GM12872 (cell line): Measurements from ENCODE around the gene TICRR.

ENCODE experiments used
- CTCF ChIP-seq: IDR thresholded peaks from 3 replicates; pipeline ENCODE4 v1.5.1; 2011; ENCODE audit warnings: low read depth, mild to moderate bottlenecking, low read length, moderate library complexity; ENCODE audit not compliant: insufficient read depth

The TICRR gene

GRCh38 chr15:89673165-89673512 is 97.9 kb downstream of the TICRR start:
- TF ChIP-seq CTCF, result peak; percentile 84

GRCh38 chr15:89674526-89674925 is 99.3 kb downstream of the TICRR start:
- no peak for TF ChIP-seq CTCF

DNA sequence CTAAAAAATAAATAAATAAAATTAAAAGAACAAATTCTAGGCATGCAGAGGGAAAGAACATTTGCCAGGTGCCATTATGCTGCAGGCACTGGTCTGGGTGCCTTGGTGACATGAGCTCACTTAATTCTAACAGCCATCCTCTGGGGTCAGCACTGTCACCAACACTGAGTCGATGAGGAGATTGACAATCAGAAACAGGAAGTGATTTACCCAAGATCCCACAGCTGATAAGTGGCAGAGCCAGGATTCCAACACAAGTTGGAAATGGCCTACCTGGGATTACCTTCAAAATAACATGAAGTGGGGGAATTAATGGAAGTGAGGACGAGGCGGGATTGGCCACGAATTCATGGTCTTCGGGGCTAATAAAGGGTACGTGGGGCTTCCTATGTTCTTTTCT is 100.3 kb downstream of the TICRR start:
- TF ChIP-seq CTCF, result no peak

- no peak for TF ChIP-seq CTCF
These were observed 102.1 kb downstream of the TICRR start for GRCh38 chr15:89677381-89677780.
